Muscle layer of duodenum (tissue), 2 donors: ENCODE data around the gene PSMD4.

ENCODE experiments used
- H3K27ac ChIP-seq: one replicate; pipeline ENCODE4 v1.7.0; 2013; ENCODE audit warnings: mild to moderate bottlenecking, low read length
- H3K27me3 ChIP-seq: one replicate; pipeline ENCODE4 v1.7.0; 2013; ENCODE audit warnings: low read depth, mild to moderate bottlenecking, control low read depth, low read length
- H3K36me3 ChIP-seq, 2 donors: one replicate each; pipeline ENCODE4 v1.7.0; 2013; ENCODE audit warnings: low read length in 2 of 2, control low read depth in 1 of 2, mild to moderate bottlenecking in 1 of 2; ENCODE audit not compliant: insufficient read depth in 2 of 2, control insufficient read depth in 1 of 2
- H3K4me1 ChIP-seq, 2 donors: one replicate each; pipeline ENCODE4 v1.7.0; 2013; ENCODE audit warnings: low read length in 2 of 2, mild to moderate bottlenecking in 2 of 2, control low read depth in 1 of 2, moderate library complexity in 1 of 2; ENCODE audit not compliant: insufficient read depth in 2 of 2, control insufficient read depth in 1 of 2
- H3K4me3 ChIP-seq, 2 donors: one replicate each; pipeline ENCODE4 v1.7.0; 2013; ENCODE audit warnings: low read length in 2 of 2, low read depth in 1 of 2, mild to moderate bottlenecking in 1 of 2
- H3K9me3 ChIP-seq, 2 donors: one replicate each; pipeline ENCODE4 v1.7.0; 2013; ENCODE audit warnings: low read length in 2 of 2, control low read depth in 1 of 2, mild to moderate bottlenecking in 1 of 2; ENCODE audit not compliant: control insufficient read depth in 1 of 2
- donor health status: healthy.

PSMD4 gene

DNA sequence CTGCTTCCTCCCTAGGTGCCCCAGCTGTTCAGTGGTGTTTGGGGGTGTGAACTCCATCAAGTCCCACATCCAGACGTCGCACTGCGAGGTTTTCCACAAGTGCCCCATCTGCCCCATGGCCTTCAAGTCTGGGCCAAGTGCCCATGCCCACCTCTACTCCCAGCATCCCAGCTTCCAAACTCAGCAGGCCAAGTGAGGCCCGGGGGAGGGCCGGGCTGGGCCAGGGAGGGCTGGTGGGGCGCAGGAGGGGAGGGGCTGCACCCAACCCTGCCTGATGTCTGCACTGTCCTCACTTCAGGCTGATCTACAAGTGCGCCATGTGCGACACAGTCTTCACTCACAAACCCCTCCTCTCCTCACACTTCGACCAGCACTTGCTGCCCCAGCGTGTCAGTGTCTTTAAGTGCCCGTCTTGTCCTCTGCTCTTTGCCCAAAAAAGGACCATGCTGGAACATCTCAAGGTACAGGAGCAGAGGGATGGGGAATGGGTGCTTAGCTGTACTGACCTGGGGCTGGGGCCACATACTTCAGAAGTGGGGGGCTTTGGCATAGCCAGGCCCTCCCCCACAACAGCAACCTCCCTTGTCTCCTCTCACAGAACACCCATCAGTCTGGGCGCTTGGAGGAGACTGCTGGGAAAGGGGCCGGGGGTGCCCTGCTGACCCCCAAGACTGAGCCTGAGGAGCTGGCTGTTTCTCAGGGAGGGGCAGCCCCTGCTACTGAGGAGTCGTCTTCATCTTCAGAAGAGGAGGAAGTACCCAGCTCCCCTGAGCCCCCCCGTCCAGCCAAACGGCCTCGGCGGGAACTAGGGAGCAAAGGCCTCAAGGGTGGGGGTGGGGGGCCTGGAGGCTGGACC, 34.8 kb downstream of the PSMD4 start:
- H3K4me1 ChIP-seq: peaks cover 0 to 4% of the 10 kb centered on the region in 2 donors
- no peaks in the 10 kb centered on the region for H3K9me3 ChIP-seq
- H3K27ac ChIP-seq: no peak overlapping the region
- peaks cover 54 to 77% of the 10 kb centered on the region in 2 donors for H3K36me3 ChIP-seq
- H3K27me3 ChIP-seq: no peaks in the 10 kb centered on the region
- no peak overlapping the region for H3K4me3 ChIP-seq

DNA sequence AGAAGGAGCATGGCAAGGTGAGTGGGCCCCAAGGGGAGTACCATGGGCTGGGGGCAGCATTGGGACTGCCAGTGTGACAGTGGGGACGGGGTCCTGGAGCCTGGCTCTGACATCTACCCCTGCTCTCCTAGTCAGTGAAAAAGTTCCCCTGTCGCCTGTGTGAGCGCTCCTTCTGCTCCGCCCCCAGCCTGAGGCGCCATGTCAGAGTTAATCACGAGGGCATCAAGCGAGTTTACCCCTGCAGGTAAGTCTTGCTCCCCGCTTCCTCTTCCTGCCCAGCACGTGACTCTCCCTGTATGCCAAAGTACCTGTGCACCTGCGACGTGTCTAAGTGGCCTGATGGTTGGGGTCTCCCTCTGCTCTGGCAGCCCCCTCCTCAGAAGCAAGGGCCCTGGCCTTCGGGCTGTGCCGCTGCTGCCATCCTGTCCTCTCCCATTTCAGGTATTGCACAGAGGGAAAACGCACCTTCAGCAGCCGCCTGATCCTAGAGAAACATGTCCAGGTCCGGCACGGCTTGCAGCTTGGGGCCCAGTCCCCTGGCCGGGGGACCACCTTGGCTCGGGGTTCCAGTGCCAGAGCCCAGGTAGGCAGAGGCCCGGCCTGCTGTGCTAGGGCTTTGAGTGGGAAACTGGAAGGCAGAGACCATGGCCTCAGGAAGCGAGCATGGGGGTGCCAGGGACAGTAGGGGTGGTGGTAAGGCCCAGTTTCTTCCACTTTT, 35.6 kb downstream of the PSMD4 start:
- Histone ChIP-seq H3K27ac (no peak overlapping the region), H3K27me3 (no peaks in the 10 kb centered on the region), H3K4me1 (no peaks in the 10 kb centered on the region), H3K9me3 (no peaks in the 10 kb centered on the region), H3K4me3 (no peak overlapping the region), H3K36me3 (peaks cover 61 to 85% of the 10 kb centered on the region in 2 donors)

DNA sequence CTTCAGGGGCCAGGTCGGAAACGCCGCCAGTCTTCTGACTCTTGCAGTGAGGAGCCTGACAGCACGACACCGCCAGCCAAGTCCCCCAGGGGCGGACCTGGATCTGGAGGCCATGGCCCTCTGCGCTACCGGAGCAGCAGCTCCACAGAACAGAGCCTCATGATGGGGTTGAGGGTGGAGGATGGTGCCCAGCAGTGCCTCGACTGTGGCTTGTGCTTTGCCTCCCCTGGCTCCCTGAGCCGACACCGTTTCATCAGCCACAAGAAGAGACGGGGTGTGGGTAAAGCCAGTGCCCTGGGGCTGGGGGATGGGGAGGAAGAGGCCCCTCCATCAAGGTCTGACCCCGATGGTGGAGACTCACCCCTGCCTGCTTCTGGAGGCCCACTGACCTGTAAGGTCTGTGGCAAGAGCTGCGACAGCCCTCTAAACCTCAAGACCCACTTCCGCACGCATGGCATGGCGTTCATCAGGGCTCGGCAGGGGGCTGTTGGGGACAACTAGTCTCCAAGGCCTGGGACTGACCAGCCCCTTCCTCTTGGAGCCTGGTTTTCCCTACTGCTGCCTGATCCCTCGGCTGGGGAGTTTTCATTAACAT, 36.3 kb downstream of the PSMD4 start:
- H3K27ac ChIP-seq: no peak overlapping the region
- H3K4me3 ChIP-seq: no peak overlapping the region
- no peaks in the 10 kb centered on the region for H3K4me1 ChIP-seq
- H3K9me3 ChIP-seq: no peaks in the 10 kb centered on the region
- peaks cover 68 to 92% of the 10 kb centered on the region in 2 donors for H3K36me3 ChIP-seq
- no peaks in the 10 kb centered on the region for H3K27me3 ChIP-seq

DNA sequence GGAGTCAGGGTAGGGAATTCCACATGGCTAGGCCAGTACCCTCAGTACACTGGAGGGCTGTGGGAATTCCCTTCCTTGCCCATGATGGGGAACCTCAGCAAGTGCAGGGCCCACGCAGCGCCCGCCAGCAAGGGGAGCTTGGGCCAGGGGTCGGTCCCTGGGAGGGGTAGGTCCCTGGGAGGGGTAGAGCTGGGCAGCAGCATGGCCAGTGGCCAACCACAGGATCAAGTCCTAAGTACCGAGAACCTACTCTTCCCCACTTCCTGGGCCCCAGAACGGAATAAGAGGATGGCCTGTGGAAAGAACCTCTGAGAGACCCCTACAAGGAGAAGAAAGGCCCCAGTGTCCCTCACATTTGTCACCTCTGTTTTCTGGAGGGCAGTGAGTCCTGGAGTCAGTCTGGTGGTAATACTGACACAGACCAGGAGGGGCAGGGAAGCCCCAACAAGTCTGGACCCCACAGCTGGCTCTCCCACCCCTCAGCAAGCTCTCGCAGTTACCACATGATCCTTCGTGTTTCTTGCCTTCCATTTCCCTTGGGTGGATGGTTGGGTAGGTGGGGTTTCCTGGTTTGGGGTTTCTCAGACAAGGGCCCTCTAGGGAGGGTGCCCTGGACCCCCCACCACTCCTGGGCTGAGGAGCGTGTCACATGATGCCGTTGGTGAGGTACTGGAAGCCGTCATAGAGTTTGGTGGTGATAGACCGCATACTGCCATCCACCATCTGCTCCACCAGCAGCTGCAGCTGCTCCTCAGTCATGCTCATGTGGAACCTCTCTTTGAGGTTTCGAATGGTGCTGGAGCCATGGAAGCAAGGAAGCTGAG, 37.9 kb downstream of the PSMD4 start:
- H3K9me3 ChIP-seq: no peaks in the 10 kb centered on the region
- H3K36me3 ChIP-seq: peaks cover 60 to 90% of the 10 kb centered on the region in 2 donors
- H3K27me3 ChIP-seq: no peaks in the 10 kb centered on the region
- H3K4me3 ChIP-seq: no peak overlapping the region
- H3K27ac ChIP-seq: no peak overlapping the region
- H3K4me1 ChIP-seq: no peaks in the 10 kb centered on the region

DNA sequence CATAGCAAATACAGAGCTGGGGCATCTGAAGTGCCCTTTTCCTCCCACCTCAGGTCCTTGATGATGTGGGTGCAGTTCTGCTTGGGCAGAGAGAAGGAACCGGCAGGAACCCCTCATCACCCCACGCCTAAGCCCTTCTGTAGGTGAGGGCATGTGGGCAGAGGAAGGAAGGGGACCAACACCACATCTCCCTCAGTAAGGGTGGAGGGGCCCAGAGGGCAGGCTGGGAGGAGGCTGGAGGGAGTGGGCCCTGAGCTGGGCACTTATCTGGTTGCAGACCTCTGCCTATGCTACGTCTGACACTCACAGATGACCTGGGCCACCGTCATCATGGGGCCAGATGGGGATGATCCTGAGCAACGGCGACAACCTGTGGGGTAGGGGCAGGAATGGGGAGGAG, 38.6 kb downstream of the PSMD4 start:
- H3K27ac ChIP-seq: no peak overlapping the region
- no peaks in the 10 kb centered on the region for H3K9me3 ChIP-seq
- H3K4me3 ChIP-seq: no peak overlapping the region
- H3K4me1 ChIP-seq: no peaks in the 10 kb centered on the region
- H3K36me3 ChIP-seq: peaks cover 60 to 89% of the 10 kb centered on the region in 2 donors
- H3K27me3 ChIP-seq: no peaks in the 10 kb centered on the region

DNA sequence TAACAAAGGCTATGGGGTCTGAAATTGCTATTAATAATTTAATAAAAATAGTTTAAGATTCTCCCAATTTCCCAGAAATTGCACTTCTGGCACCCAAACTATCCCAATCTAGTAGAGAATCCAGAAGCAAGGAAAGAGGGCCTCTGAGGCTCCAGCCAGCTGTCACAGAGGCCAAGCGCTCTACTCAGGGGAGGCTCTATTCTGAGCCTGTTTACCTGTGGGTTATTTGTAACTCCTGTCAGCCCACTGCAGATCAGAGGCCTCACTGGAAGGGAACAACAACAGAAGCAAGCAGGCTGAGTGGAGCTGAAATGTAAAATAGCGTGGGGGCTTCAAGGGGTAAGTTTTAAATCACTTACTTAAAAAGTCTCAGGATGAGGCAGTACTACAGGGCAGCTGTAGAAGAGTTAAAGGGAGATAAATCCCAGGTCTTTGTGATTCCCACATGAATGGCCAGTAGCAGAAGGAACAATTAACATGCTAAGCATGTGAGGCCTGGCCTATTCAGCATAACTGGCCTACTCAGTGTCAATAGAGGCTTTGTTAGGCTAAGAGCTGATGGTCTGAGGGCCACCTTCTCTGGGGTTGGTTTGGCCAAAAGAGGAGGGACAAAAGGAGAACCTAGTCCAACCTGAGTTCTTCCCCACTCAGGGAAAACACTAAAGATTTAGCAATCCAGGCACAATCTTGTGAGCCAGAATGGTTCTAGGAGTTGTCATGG, 40.4 kb downstream of the PSMD4 start:
- Histone ChIP-seq H3K36me3 (peaks cover 59 to 89% of the 10 kb centered on the region in 2 donors), H3K4me1 (no peaks in the 10 kb centered on the region), H3K4me3 (no peak overlapping the region), H3K9me3 (no peaks in the 10 kb centered on the region), H3K27me3 (no peaks in the 10 kb centered on the region), H3K27ac (no peak overlapping the region)

DNA sequence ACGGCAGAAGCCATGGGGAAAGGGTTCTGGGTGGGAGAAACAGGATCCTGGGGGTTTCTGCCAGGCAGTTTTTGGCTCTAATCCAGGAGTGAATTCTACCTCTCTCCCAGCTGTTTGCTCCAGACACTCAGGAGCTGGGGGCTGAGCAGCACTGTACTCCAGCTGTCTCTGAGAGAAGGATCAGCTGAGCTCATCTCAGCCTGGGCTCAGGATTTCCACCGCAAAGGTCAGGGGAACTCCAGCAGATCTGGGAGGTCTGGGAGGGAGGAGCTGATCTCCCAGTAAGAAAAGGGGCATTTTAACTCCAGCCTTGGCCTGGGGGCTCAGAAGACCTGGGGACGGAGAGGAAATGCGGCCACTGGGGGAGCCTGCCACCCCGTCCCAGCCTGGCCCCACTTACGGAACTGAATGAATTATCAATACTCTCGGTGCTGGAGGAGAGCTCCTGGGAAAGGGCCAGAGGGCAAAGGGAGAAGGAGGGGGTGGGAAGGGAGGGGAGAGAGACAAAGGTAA, 55.3 kb downstream of the PSMD4 start:
- H3K36me3 ChIP-seq: peaks cover 56 to 62% of the 10 kb centered on the region in 2 donors
- no peak overlapping the region for H3K4me3 ChIP-seq
- peaks cover 33 to 49% of the 10 kb centered on the region in 2 donors for H3K4me1 ChIP-seq
- no peaks in the 10 kb centered on the region for H3K9me3 ChIP-seq
- H3K27ac ChIP-seq: peak overlapping the region; percentile 82
- no peaks in the 10 kb centered on the region for H3K27me3 ChIP-seq

DNA sequence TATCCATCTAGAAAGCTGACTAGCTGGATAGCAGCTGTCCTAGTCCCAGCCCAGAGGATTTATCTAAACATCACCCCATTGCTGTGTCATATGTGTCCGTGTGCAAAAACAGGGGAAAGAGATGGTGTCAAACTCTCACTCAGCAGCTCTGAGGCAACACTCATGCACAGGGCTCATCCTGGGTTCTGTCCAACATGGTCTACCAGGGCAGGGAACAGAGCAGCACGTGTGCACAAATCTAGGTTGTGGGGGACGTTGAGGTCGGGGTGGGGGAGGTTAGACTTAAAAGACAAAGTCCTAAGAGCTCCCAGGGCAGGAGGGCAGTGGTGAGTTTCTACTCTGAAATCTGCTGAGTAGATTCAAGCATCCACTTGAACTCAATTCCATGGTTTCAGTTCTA, 56.5 kb downstream of the PSMD4 start:
- Histone ChIP-seq H3K4me3 (no peak overlapping the region), H3K9me3 (no peaks in the 10 kb centered on the region), H3K4me1 (peaks cover 33 to 49% of the 10 kb centered on the region in 2 donors), H3K36me3 (peaks cover 55 to 62% of the 10 kb centered on the region in 2 donors), H3K27me3 (no peaks in the 10 kb centered on the region), H3K27ac (peak overlapping the region; percentile 82)

DNA sequence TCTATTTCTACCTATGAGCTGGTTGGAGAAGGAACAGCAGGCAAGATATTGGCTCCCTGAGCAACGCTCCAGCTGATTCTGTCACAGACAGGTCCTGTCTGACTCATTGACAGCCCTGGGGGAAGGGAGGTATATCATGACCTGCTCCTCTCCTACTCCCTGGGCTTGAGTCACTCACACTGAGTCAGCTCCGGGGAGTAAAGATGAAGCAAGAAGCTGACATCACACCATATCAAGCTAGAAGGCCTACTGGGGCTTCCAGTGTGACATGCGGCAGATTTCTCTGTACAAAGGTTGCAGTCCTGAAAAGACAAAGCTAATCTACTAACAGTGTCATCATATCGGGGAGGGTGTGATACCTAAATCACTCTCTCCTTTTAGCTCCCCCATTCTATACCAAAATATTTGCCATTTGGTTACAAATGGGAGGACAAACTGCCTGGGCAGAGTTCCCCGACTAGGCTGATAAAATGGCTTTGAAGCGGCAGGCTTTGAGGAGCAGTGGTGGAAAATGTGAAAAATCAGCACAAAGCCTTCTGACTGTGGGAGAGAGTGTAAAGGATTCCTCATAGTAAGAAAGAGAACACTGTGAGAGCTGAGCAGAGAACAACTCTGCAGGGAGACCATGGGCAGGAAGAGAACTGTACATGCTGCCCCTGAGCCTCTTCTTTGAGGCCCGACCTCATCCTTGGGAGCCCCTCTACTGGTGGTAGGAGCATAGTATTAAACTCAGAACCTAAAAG, 57.2 kb downstream of the PSMD4 start:
- no peak overlapping the region for H3K4me3 ChIP-seq
- H3K36me3 ChIP-seq: peaks cover 55 to 58% of the 10 kb centered on the region in 2 donors
- no peaks in the 10 kb centered on the region for H3K27me3 ChIP-seq
- H3K4me1 ChIP-seq: peaks cover 33 to 49% of the 10 kb centered on the region in 2 donors
- no peaks in the 10 kb centered on the region for H3K9me3 ChIP-seq
- H3K27ac ChIP-seq: peak overlapping the region; percentile 82

DNA sequence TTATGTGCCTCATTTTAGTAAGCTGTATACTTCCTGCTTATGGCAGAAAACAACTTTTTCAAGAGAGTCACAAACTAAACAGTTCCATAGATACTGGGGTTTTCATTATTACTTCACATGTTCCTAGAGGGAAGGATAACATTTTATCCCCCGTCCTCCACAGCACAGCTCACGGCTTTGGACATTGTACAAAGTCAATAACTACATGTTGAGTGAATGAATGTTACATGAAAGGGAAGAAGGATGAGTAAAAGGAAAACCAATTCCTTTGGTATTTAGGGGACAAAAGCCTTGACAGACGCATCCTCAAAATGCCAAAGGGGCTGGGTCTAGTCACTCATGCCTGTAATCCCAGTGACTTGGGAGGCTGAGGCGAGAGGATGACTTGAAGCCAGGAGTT, 57.9 kb downstream of the PSMD4 start:
- Histone ChIP-seq H3K9me3 (no peaks in the 10 kb centered on the region), H3K4me3 (no peak overlapping the region), H3K27ac (peak overlapping the region; percentile 82), H3K4me1 (peaks cover 33 to 49% of the 10 kb centered on the region in 2 donors), H3K36me3 (peaks cover 49 to 52% of the 10 kb centered on the region in 2 donors), H3K27me3 (no peaks in the 10 kb centered on the region)
